Lower lobe of right lung (tissue), 2 donors: ENCODE measurements around the gene AFF3. TPM values are rescaled to one million over a fixed set of nuclear protein-coding genes. Genes with fewer than 3 reads are reported as not detected.
A peak's percentile ranks its signal among the peaks of the same experiment; 100 is the strongest.

Source experiments
- ATAC-seq, 2 donors: fragments of 200-7000 bp; cut with Tn5 transposase; one replicate each; pipeline ENCODE4 v1.9.1; 2020 to 2022; ENCODE audit warnings: mild to moderate bottlenecking in 2 of 2, moderate library complexity in 2 of 2
- DNase-seq: peaks from one replicate; pipeline ENCODE4 v3.0.0-alpha.2; 2020
- H3K27ac ChIP-seq: fragments of 200-600 bp; one replicate; pipeline ENCODE4 v1.8.0; 2022
- H3K27me3 ChIP-seq: fragments of 200-600 bp; one replicate; pipeline ENCODE4 v1.8.0; 2022; ENCODE audit warnings: low read depth
- H3K36me3 ChIP-seq: fragments of 200-600 bp; one replicate; pipeline ENCODE4 v1.8.0; 2022; ENCODE audit warnings: mild to moderate bottlenecking
- H3K4me1 ChIP-seq: fragments of 200-600 bp; one replicate; pipeline ENCODE4 v1.8.0; 2022
- H3K4me3 ChIP-seq: fragments of 200-600 bp; one replicate; pipeline ENCODE4 v1.8.0; 2022; ENCODE audit warnings: mild to moderate bottlenecking
- H3K9me3 ChIP-seq: fragments of 200-600 bp; one replicate; pipeline ENCODE4 v1.8.0; 2022
- CTCF ChIP-seq: fragments of 200-600 bp; IDR thresholded peaks from one replicate; pipeline ENCODE4 v1.8.0; 2022; ENCODE audit warnings: antibody characterized with exemption, mild to moderate bottlenecking
- intact Hi-C: fragments of 100-400 bp; cut with DNase I; formaldehyde crosslinking; loops from one replicate; pipeline ENCODE4 v1.11.0; 2022
- total RNA-seq: library from RNA; stranded (reverse); fragmentation: NEBNext Ultra II Directional; extraction: Animal tissue kit (Norgen Biotek cat#: 25700); gene quantifications from one replicate; pipeline ENCODE4 v1.2.1, GENCODE V29; 2021
- donor health status: DM: no; HTN: yes; CAD: no; lungs with severe emphysema.

AFF3 gene
- total RNA-seq, 1 donor from 2014 or later = 57.3 TPM

- H3K36me3 ChIP-seq = no peaks in the 10 kb centered on the region
- no peaks in the 10 kb centered on the region for H3K9me3 ChIP-seq
- peaks cover 16% of the 10 kb centered on the region for H3K4me1 ChIP-seq
- intact Hi-C loops = no loop called here
- no peak overlapping the region for H3K4me3 ChIP-seq
- no peak for ATAC-seq
- no peak for TF ChIP-seq CTCF
- no peak for DNase-seq
- H3K27me3 ChIP-seq = no peaks in the 10 kb centered on the region
- no peak overlapping the region for H3K27ac ChIP-seq
Observed at GRCh38 chr2:99675130-99675661, 467.2 kb downstream of the AFF3 start.

GRCh38 chr2:99674090-99674489 lies 468.3 kb downstream of the AFF3 start:
- no peaks in the 10 kb centered on the region for H3K27me3 ChIP-seq
- H3K36me3 ChIP-seq = no peaks in the 10 kb centered on the region
- H3K4me3 ChIP-seq = no peak overlapping the region
- DNase-seq (no peak), ATAC-seq (no peak)
- no peak for TF ChIP-seq CTCF
- intact Hi-C loops = no loop called here
- no peak overlapping the region for H3K27ac ChIP-seq
- H3K9me3 ChIP-seq = no peaks in the 10 kb centered on the region
- peaks cover 16% of the 10 kb centered on the region for H3K4me1 ChIP-seq

GRCh38 chr2:99672766-99673350 lies 469.5 kb downstream of the AFF3 start:
- TF ChIP-seq CTCF = no peak

GRCh38 chr2:99670768-99671734 lies 471.3 kb downstream of the AFF3 start:
- intact Hi-C loops = no loop called here
- ATAC-seq (peak; percentile 42 to 75), DNase-seq (no peak)
- H3K4me1 ChIP-seq = peaks cover 16% of the 10 kb centered on the region
- H3K4me3 ChIP-seq = no peak overlapping the region
- TF ChIP-seq CTCF = no peak
- no peaks in the 10 kb centered on the region for H3K27me3 ChIP-seq
- no peaks in the 10 kb centered on the region for H3K36me3 ChIP-seq
- no peaks in the 10 kb centered on the region for H3K9me3 ChIP-seq
- H3K27ac ChIP-seq = no peak overlapping the region

More at GRCh38 chr2:99672766-99673350, 469.5 kb downstream of the AFF3 start:
- H3K27me3 ChIP-seq = no peaks in the 10 kb centered on the region
- peaks cover 16% of the 10 kb centered on the region for H3K4me1 ChIP-seq
- intact Hi-C loops = no loop called here
- no peaks in the 10 kb centered on the region for H3K36me3 ChIP-seq
- H3K9me3 ChIP-seq = no peaks in the 10 kb centered on the region
- DNase-seq = no peak
- no peak for ATAC-seq
- no peak overlapping the region for H3K27ac ChIP-seq
- no peak overlapping the region for H3K4me3 ChIP-seq

- Histone ChIP-seq H3K36me3 (no peaks in the 10 kb centered on the region), H3K9me3 (no peaks in the 10 kb centered on the region), H3K27ac (no peak overlapping the region), H3K4me3 (no peak overlapping the region), H3K27me3 (no peaks in the 10 kb centered on the region), H3K4me1 (peaks cover 17% of the 10 kb centered on the region)
- ATAC-seq (no peak), DNase-seq (no peak)
- TF ChIP-seq CTCF = no peak
- intact Hi-C loops = no loop called here
Observed at GRCh38 chr2:99666256-99666655, 476.1 kb downstream of the AFF3 start.
